Calu3 (cell line): Measurements from ENCODE around the gene FOSL1. TPM values are rescaled to one million over a fixed set of nuclear protein-coding genes. Genes with fewer than 3 reads are reported as not detected.

Source experiments
- BruUV-seq: library from RNA; stranded (reverse); fragments of 400-500 nt; replicated peaks from 2 replicates; lab custom pipeline; 2021; lab: Mats Ljungman, UMichigan
- CTCF ChIA-PET: fragments of 300-600 bp; sonication (Branson Sonifier 250); formaldehyde crosslinking; loops from one replicate; lab custom pipeline; 2022; ENCODE audit warnings: antibody characterized with exemption; lab: Charles Lee
- DNase-seq: peaks from one replicate; pipeline ENCODE4 v3.0.0; 2022
- H3K27ac Mint-ChIP-seq: one replicate; pipeline ENCODE4 v1.8.0; 2022; ENCODE audit warnings: mixed read lengths; ENCODE audit not compliant: unreplicated experiment
- H3K27me3 Mint-ChIP-seq: one replicate; pipeline ENCODE4 v1.8.0; 2022; ENCODE audit warnings: mixed read lengths; ENCODE audit not compliant: unreplicated experiment
- H3K36me3 Mint-ChIP-seq: one replicate; pipeline ENCODE4 v1.8.0; 2022; ENCODE audit warnings: mild to moderate bottlenecking, moderate library complexity, mixed read lengths; ENCODE audit not compliant: insufficient read depth, unreplicated experiment
- H3K4me1 Mint-ChIP-seq: one replicate; pipeline ENCODE4 v1.8.0; 2022; ENCODE audit warnings: mild to moderate bottlenecking, low read depth, mixed read lengths; ENCODE audit not compliant: unreplicated experiment
- H3K4me3 Mint-ChIP-seq: one replicate; pipeline ENCODE4 v1.8.0; 2022; ENCODE audit warnings: mild to moderate bottlenecking, low read depth, moderate library complexity, mixed read lengths; ENCODE audit not compliant: unreplicated experiment
- H3K9me3 Mint-ChIP-seq: one replicate; pipeline ENCODE4 v1.8.0; 2022; ENCODE audit warnings: low read depth, mixed read lengths; ENCODE audit not compliant: unreplicated experiment
- intact Hi-C: fragments of 100-400 bp; cut with micrococcal nuclease; formaldehyde crosslinking; loops from one replicate; pipeline ENCODE4 v1.10.0; 2022; ENCODE audit not compliant: unreplicated experiment
- total RNA-seq: library from RNA; stranded (reverse); gene quantifications from 2 replicates; pipeline ENCODE4 v1.2.3, GENCODE V29; 2022
- TF ChIP-seq, protein P1 (sequence below): fragments of 200-600 bp; IDR thresholded peaks from one replicate; pipeline ENCODE4 v1.8.0; 2022; ENCODE audit warnings: antibody characterized with exemption; ENCODE audit not compliant: unreplicated experiment

FOSL1 gene
- total RNA-seq, 1 experiment from 2014 or later = 76.1 TPM

DNA sequence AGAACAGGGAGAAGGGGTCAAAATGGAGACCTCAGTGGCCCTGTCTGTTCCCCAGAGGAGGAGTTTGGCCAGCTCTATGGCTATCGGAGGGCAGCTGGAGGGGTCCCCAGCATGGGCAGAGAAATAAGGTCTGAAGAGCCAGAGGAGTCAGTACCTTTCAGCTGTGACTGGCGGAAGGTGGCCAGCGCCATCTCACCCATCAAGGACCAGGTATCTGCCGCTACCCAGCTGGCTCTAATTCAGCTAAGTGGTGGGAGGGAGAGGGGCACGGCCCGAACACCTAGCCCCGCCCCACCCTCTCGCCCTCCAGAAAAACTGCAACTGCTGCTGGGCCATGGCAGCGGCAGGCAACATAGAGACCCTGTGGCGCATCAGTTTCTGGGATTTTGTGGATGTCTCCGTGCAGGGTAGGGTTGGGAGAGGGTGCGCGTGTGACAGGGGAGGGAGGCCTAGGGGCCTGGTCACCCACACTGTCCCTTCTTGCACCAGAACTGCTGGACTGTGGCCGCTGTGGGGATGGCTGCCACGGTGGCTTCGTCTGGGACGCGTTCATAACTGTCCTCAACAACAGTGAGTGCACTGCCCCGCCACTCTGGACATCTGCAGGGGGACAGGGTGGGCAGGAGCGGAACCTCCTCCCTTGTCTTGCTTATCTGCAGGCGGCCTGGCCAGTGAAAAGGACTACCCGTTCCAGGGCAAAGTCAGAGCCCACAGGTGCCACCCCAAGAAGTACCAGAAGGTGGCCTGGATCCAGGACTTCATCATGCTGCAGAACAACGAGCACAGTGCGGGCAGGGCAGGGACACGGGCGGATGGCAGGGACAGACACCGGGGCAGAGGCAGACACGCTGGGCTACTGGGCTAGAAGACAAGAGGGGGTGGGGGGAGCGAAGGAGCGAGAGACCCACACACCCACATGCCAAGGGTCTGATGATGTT, 17.8 kb downstream of the FOSL1 start:
- CTCF ChIA-PET = interaction anchor here (0.5 kb wide), 1 partner anchor 76 kb away, joined by 7 read pairs; no protein-coding TSS in a partner anchor
- intact Hi-C loops = loop anchor here (10.0 kb wide), 1 partner anchor 102 kb away; no protein-coding TSS in a partner anchor
- no peak overlapping the region for H3K4me3 Mint-ChIP-seq
- peaks cover 13% of the 10 kb centered on the region for H3K4me1 Mint-ChIP-seq
- H3K27me3 Mint-ChIP-seq = no peaks in the 10 kb centered on the region
- BruUV-seq = no TSS peak
- H3K36me3 Mint-ChIP-seq = peaks cover 39% of the 10 kb centered on the region
- no peaks in the 10 kb centered on the region for H3K9me3 Mint-ChIP-seq
- TF ChIP-seq, protein P1, sequence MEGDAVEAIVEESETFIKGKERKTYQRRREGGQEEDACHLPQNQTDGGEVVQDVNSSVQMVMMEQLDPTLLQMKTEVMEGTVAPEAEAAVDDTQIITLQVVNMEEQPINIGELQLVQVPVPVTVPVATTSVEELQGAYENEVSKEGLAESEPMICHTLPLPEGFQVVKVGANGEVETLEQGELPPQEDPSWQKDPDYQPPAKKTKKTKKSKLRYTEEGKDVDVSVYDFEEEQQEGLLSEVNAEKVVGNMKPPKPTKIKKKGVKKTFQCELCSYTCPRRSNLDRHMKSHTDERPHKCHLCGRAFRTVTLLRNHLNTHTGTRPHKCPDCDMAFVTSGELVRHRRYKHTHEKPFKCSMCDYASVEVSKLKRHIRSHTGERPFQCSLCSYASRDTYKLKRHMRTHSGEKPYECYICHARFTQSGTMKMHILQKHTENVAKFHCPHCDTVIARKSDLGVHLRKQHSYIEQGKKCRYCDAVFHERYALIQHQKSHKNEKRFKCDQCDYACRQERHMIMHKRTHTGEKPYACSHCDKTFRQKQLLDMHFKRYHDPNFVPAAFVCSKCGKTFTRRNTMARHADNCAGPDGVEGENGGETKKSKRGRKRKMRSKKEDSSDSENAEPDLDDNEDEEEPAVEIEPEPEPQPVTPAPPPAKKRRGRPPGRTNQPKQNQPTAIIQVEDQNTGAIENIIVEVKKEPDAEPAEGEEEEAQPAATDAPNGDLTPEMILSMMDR = no peak
- H3K27ac Mint-ChIP-seq = no peak overlapping the region
- DNase-seq = no peak

- H3K27me3 Mint-ChIP-seq = no peaks in the 10 kb centered on the region
- DNase-seq = no peak
- intact Hi-C loops = loop anchor here (10.0 kb wide), 1 partner anchor 104 kb away; no protein-coding TSS in a partner anchor
- H3K4me1 Mint-ChIP-seq = no peaks in the 10 kb centered on the region
- H3K36me3 Mint-ChIP-seq = peaks cover 29% of the 10 kb centered on the region
- TF ChIP-seq, protein P1 = no peak
- no peak overlapping the region for H3K4me3 Mint-ChIP-seq
- CTCF ChIA-PET = no interaction called here
- H3K9me3 Mint-ChIP-seq = no peaks in the 10 kb centered on the region
- no TSS peak for BruUV-seq
- no peak overlapping the region for H3K27ac Mint-ChIP-seq
Measured at GRCh38 chr11:65880844-65881421, 19.3 kb downstream of the FOSL1 start.

DNA sequence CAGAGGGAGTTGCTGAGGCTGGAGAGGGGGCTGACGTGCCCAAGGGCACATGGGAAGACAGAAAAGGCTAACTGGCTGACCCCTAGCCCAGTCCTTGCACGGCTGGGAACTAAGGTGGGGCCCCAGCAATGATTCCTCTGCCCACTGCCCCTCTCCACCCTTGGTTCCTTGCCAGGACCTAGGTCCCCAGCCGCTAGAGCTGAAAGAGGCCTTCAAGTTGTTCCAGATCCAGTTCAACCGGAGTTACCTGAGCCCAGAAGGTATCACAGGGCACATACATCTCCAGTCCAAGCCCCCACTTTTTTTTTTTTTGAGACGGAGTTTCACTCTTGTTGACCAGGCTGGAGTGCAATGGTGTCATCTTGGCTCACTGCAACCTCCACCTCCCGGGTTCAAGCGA, 20.2 kb downstream of the FOSL1 start:
- CTCF ChIA-PET = no interaction called here
- intact Hi-C loops = loop anchor here (10.0 kb wide), 1 partner anchor 105 kb away; no protein-coding TSS in a partner anchor

DNA sequence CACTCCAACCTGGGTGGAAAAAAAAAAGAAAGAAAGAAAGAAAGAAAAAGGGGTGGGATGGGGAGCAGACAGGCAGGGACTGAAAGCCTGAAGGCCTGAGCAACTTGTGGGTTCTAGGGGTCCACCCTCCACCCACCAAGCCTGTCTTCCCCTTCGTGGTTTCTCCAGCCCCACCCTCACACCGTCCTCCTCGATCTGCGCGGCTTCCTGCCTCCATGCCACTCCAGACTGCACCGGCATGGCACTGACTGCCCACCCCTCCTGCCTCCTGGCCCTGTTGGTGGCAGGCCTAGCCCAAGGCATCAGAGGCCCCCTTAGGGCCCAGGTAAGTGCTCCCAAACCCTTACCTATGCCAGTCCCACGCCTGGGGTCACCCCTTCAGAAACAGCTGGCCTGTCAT, 20.6 kb downstream of the FOSL1 start, which contains the start of gene CTSW:
CTSW (plus strand) TSS at position 221 of the 400 bp plus-strand sequence; CDS start at position 239, 18 bp downstream.
- H3K4me1 Mint-ChIP-seq = no peaks in the 10 kb centered on the region
- H3K36me3 Mint-ChIP-seq = peaks cover 21% of the 10 kb centered on the region
- H3K4me3 Mint-ChIP-seq = no peak within 1 kb of the TSS
- intact Hi-C loops = loop anchor here (10.0 kb wide), 1 partner anchor 105 kb away; no protein-coding TSS in a partner anchor
- no peaks in the 10 kb centered on the region for H3K9me3 Mint-ChIP-seq
- H3K27me3 Mint-ChIP-seq = no peaks in the 10 kb centered on the region
- BruUV-seq = no TSS peak
- TF ChIP-seq, protein P1 = no peak
- no peak for DNase-seq
- no peak within 1 kb of the TSS for H3K27ac Mint-ChIP-seq
- CTCF ChIA-PET = no interaction called here

More for the DNA sequence above, 20.2 kb downstream of the FOSL1 start:
- TF ChIP-seq, protein P1 = no peak
- BruUV-seq = no TSS peak
- Mint-ChIP-seq H3K27me3 (no peaks in the 10 kb centered on the region), H3K4me3 (no peak overlapping the region), H3K9me3 (no peaks in the 10 kb centered on the region), H3K36me3 (peaks cover 25% of the 10 kb centered on the region), H3K27ac (no peak overlapping the region), H3K4me1 (no peaks in the 10 kb centered on the region)
- no peak for DNase-seq
